Stimulated activated memory B cell treated with anti-CD40 and anti-IgM and Interleukin-4, amounts not matched to agents 10 μg/mL and 1 μg/mL and 100 μg/mL, for 72 hours (primary cell): ENCODE measurements around the gene MBOAT1.

Source experiments
- ATAC-seq: fragments of 150-1000 bp; cut with Tn5 transposase; 2 replicates; pipeline ENCODE4 v1.10.0; 2021
- H3K27ac Mint-ChIP-seq: one replicate; pipeline ENCODE4 v1.8.0; 2022; ENCODE audit warnings: mild to moderate bottlenecking, mixed read lengths
- H3K27me3 Mint-ChIP-seq: one replicate; pipeline ENCODE4 v1.8.0; 2022; ENCODE audit warnings: mixed read lengths
- H3K36me3 Mint-ChIP-seq: one replicate; pipeline ENCODE4 v1.8.0; 2022; ENCODE audit warnings: mixed read lengths
- H3K4me1 Mint-ChIP-seq: one replicate; pipeline ENCODE4 v1.8.0; 2022; ENCODE audit warnings: mixed read lengths
- H3K4me3 Mint-ChIP-seq: one replicate; pipeline ENCODE4 v1.8.0; 2022; ENCODE audit warnings: mild to moderate bottlenecking, moderate library complexity, mixed read lengths
- H3K9me3 Mint-ChIP-seq: one replicate; pipeline ENCODE4 v1.8.0; 2022; ENCODE audit warnings: mixed read lengths

MBOAT1 gene

DNA sequence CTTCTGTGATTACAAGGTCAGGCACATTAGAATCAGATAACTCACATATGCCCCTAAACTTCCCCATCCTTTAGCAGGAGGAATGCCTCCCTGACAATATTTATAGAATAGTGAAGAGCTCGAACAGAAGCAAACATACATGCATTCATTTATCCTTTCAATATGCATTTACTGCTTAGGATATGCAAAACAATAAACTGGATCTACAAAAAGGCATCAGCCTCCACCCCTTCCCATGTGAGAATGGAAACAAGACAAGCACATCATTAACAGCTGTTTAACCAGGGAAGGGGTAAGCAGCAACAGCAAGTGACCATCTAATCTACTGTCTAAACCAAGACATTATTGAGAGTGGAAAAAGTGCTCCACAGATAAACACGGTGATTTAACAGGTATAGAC lies 107.6 kb downstream of the MBOAT1 start:
- Mint-ChIP-seq H3K27me3 (no peaks in the 10 kb centered on the region), H3K36me3 (peaks cover 5% of the 10 kb centered on the region), H3K27ac (no peak overlapping the region), H3K9me3 (no peaks in the 10 kb centered on the region), H3K4me1 (no peaks in the 10 kb centered on the region), H3K4me3 (no peak overlapping the region)
- no peak for ATAC-seq

DNA sequence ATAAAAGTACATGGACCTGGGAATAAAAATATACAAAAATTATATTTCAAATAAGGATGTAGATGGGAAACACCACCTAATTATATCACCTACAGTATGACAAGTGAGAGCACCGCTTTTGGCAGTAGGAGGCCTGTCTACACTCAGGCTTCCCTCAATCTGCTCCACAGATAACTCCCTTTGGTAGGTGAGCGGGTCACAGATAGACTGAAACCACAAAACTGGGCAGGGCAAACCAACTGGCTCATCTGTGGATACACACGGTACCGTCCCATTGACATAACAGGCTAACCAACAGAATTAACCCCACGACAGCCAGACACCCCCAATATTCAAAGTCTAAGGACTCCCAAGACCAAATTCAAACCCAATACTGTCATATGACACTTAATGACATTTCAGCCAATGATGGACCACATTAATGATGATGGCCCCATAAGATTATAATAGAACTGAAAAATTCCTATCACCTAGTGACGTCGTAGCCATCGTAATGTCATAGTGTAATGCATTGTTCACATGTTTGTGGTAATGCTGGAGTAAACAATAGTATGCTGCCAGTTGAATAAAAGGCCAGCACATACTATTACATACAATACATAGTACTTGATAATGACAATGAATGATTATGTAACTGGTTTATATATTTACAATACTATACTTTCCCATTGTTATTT lies 109.7 kb downstream of the MBOAT1 start:
- no peak for ATAC-seq
- Mint-ChIP-seq H3K27ac (no peak overlapping the region), H3K4me1 (no peaks in the 10 kb centered on the region), H3K36me3 (no peaks in the 10 kb centered on the region), H3K4me3 (no peak overlapping the region), H3K9me3 (no peaks in the 10 kb centered on the region), H3K27me3 (no peaks in the 10 kb centered on the region)

- Mint-ChIP-seq H3K36me3 (no peaks in the 10 kb centered on the region), H3K9me3 (no peaks in the 10 kb centered on the region), H3K4me1 (no peaks in the 10 kb centered on the region), H3K27me3 (no peaks in the 10 kb centered on the region), H3K27ac (no peak overlapping the region), H3K4me3 (no peak overlapping the region)
- no peak for ATAC-seq
These were observed 113.1 kb downstream of the MBOAT1 start for GRCh38 chr6:20099156-20099555.

DNA sequence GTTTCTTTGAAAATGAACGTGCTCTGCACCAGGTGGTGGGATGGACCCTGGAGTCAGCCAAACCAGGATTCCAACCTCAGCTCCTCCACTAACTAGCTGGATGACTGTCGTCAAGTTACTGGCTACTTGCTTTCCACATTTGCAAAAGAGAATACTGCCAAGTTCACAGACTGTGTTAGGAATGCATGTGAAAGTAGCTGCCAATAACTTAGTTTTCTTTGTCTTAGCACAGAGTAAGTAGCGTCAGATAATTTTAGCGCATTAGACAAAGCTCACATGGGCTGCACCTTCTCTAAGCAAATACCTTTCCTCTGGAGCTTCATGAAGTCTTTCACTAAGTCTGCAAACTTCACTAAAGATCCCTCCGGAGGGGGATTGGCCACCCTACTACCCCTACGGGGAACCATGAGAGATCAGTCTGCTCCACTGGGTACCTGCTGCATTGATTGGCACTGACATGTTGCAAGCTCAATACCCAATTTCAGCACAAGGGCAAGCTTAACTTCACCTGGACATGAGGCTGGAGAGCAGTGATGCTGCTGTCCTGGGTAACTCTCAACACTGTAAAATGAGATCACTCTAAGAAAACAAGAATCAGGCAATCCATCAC lies 113.9 kb downstream of the MBOAT1 start:
- Mint-ChIP-seq H3K36me3 (no peaks in the 10 kb centered on the region), H3K27ac (no peak overlapping the region), H3K27me3 (no peaks in the 10 kb centered on the region), H3K4me3 (no peak overlapping the region), H3K4me1 (no peaks in the 10 kb centered on the region), H3K9me3 (no peaks in the 10 kb centered on the region)
- ATAC-seq = no peak

- no peaks in the 10 kb centered on the region for H3K9me3 Mint-ChIP-seq
- no peak overlapping the region for H3K27ac Mint-ChIP-seq
- no peak for ATAC-seq
- no peaks in the 10 kb centered on the region for H3K27me3 Mint-ChIP-seq
- H3K4me3 Mint-ChIP-seq = no peak overlapping the region
- H3K36me3 Mint-ChIP-seq = no peaks in the 10 kb centered on the region
- H3K4me1 Mint-ChIP-seq = no peaks in the 10 kb centered on the region
These were observed 115.7 kb downstream of the MBOAT1 start for GRCh38 chr6:20096536-20096935.

- H3K36me3 Mint-ChIP-seq = no peaks in the 10 kb centered on the region
- no peak overlapping the region for H3K27ac Mint-ChIP-seq
- ATAC-seq = no peak
- H3K4me1 Mint-ChIP-seq = no peaks in the 10 kb centered on the region
- H3K4me3 Mint-ChIP-seq = no peak overlapping the region
- no peaks in the 10 kb centered on the region for H3K9me3 Mint-ChIP-seq
- H3K27me3 Mint-ChIP-seq = no peaks in the 10 kb centered on the region
These were observed 116.8 kb downstream of the MBOAT1 start for GRCh38 chr6:20095436-20095835.

DNA sequence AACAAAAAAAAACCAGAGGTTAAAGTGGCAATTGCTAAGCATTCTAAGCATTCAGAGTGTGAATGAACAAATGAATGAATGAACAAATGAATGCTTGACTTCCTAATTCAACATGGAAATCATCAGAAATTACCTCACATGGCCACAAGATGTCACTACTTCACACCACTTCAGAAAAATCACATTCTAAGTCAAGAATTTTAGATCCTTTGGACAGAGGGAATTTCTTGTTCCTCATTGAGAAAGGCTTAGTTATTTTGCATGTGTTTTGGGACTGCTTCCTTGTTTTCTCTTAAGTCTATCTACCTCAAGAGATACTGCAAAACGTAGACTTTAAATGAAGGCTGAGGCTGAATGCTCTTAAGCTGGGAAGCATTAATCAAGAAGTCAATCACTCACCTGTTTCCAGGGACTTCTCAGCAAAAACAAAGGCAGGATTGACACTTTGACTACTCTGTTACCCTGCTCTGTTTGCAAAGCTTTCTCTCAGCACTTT lies 120.2 kb downstream of the MBOAT1 start:
- no peak overlapping the region for H3K27ac Mint-ChIP-seq
- no peak overlapping the region for H3K4me3 Mint-ChIP-seq
- H3K27me3 Mint-ChIP-seq = no peaks in the 10 kb centered on the region
- no peaks in the 10 kb centered on the region for H3K36me3 Mint-ChIP-seq
- H3K4me1 Mint-ChIP-seq = no peaks in the 10 kb centered on the region
- no peak for ATAC-seq
- peaks cover 3% of the 10 kb centered on the region for H3K9me3 Mint-ChIP-seq

DNA sequence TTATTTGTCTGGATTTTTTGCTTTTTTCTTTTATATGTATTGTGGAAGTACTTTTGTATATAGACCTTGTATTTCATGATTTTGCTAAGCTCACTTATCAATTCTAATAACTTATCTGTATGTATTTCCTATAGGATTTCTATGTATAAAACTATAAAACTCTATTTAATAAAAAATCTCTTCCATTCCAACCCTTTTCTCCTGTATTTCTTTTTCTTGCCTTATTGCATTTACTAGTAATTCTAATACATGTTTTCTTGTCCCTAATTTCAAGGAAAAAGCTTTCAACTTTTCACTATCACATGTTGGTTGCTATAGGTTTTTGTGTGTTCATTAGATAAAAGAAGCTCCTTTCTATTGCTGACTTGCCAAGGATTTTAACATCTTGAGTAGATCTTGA lies 125.3 kb downstream of the MBOAT1 start:
- no peaks in the 10 kb centered on the region for H3K4me1 Mint-ChIP-seq
- H3K27me3 Mint-ChIP-seq = no peaks in the 10 kb centered on the region
- H3K9me3 Mint-ChIP-seq = peaks cover 3% of the 10 kb centered on the region
- H3K4me3 Mint-ChIP-seq = no peak overlapping the region
- ATAC-seq = no peak
- no peaks in the 10 kb centered on the region for H3K36me3 Mint-ChIP-seq
- no peak overlapping the region for H3K27ac Mint-ChIP-seq

DNA sequence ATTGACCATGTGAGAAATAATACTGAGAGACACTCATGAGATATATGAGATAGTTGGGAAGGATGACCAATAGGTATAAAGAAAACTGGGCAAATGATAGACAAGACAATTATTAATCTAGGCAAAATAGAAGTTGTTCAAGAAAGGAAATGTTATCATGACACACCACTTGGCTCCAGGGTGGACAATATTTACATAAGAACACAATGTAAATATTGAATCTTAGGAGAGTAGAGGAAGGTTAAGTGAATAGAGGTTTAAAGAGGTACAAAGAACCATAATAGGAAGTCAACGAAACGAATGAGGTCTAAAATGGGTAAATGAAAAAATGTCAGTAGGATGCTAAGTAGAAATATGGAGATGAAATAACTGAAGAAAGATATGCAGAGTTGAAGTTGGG lies 126.5 kb downstream of the MBOAT1 start:
- ATAC-seq = no peak
- no peak overlapping the region for H3K27ac Mint-ChIP-seq
- no peaks in the 10 kb centered on the region for H3K36me3 Mint-ChIP-seq

GRCh38 chr6:20084411-20084810 lies 127.9 kb downstream of the MBOAT1 start:
- Mint-ChIP-seq H3K27ac (no peak overlapping the region), H3K4me1 (no peaks in the 10 kb centered on the region), H3K4me3 (no peak overlapping the region), H3K27me3 (no peaks in the 10 kb centered on the region), H3K36me3 (no peaks in the 10 kb centered on the region), H3K9me3 (peaks cover 6% of the 10 kb centered on the region)
- ATAC-seq = no peak

More for the DNA sequence above, 126.5 kb downstream of the MBOAT1 start:
- no peaks in the 10 kb centered on the region for H3K27me3 Mint-ChIP-seq
- no peak overlapping the region for H3K4me3 Mint-ChIP-seq
- peaks cover 3% of the 10 kb centered on the region for H3K9me3 Mint-ChIP-seq
- H3K4me1 Mint-ChIP-seq = no peaks in the 10 kb centered on the region

DNA sequence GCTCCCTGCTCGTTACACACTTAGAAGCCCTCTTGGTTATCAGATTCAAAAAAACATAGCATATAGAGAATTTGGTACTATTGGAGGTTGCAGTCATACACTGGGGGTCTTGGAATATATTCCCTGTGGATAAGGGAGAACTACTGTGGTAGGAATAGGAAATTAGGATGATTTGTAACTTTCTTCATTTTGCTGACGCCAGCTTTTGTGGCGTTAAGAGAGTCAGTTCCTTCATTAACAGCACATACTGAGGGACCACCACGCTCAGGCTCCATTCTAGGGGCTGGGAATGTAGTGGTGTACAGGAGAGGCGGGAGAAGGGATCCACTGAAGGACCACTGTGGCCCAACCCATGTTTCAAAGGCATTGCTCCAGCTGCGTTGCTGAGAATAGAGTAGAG lies 140.3 kb downstream of the MBOAT1 start:
- Mint-ChIP-seq H3K4me3 (no peak overlapping the region), H3K36me3 (no peaks in the 10 kb centered on the region), H3K27ac (no peak overlapping the region), H3K9me3 (peaks cover 19% of the 10 kb centered on the region), H3K27me3 (peaks cover 39% of the 10 kb centered on the region), H3K4me1 (no peaks in the 10 kb centered on the region)
- no peak for ATAC-seq

DNA sequence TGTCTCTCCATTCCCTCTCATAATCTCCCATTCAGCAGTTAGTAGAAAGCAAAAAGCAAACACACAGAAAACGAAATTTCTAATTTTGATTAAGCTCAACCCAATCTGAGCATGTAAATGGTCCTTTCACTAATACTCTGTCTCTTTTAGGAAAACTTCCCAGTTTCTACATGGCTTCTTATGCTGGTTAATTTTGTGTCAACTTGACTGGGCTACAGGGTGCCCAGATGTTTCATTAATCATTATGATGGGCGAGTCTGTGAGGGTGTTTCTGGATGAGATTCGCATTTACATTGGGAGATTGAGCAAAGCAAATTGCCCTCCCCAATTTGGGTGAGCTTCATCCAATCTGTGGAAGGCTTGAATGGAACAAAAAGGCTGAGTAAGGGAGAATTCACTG lies 142.2 kb downstream of the MBOAT1 start:
- Mint-ChIP-seq H3K27ac (no peak overlapping the region), H3K36me3 (no peaks in the 10 kb centered on the region), H3K9me3 (peaks cover 13% of the 10 kb centered on the region), H3K4me1 (no peaks in the 10 kb centered on the region), H3K4me3 (no peak overlapping the region), H3K27me3 (peaks cover 42% of the 10 kb centered on the region)
- ATAC-seq = no peak

- Mint-ChIP-seq H3K27me3 (peaks cover 38% of the 10 kb centered on the region), H3K4me3 (no peak overlapping the region), H3K9me3 (peaks cover 13% of the 10 kb centered on the region), H3K4me1 (no peaks in the 10 kb centered on the region), H3K27ac (no peak overlapping the region), H3K36me3 (no peaks in the 10 kb centered on the region)
- no peak for ATAC-seq
These were observed 143.2 kb downstream of the MBOAT1 start for GRCh38 chr6:20069021-20069522.

DNA sequence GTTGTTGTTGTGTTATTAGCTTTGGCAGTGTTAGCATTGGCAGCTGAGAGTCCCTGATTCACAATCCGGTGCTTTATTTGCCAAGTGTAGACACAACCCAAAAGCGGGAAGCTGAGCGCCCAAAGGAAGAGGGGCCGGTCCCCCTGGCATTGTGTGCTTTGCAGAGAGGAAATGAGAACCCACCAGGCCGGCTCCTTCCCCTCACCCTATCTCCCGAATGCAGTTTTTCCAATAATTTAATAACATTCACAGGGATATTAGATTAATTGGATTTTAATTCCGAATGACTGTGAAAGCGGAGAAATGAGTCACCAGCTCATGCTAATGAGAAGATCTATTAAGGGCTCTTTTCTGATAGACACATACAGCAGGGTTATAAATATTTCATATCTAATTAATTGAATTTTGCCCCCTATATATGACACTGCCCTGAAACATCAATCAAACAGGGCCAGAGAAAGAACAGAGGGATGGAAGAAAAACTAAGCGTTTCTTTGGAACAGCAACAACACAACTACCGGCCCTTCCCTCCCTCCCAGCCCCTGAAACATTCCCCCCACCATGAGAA lies 143.8 kb downstream of the MBOAT1 start:
- Mint-ChIP-seq H3K4me3 (no peak overlapping the region), H3K36me3 (no peaks in the 10 kb centered on the region), H3K4me1 (no peaks in the 10 kb centered on the region), H3K27me3 (peaks cover 38% of the 10 kb centered on the region), H3K27ac (no peak overlapping the region), H3K9me3 (peaks cover 13% of the 10 kb centered on the region)
- ATAC-seq = no peak

DNA sequence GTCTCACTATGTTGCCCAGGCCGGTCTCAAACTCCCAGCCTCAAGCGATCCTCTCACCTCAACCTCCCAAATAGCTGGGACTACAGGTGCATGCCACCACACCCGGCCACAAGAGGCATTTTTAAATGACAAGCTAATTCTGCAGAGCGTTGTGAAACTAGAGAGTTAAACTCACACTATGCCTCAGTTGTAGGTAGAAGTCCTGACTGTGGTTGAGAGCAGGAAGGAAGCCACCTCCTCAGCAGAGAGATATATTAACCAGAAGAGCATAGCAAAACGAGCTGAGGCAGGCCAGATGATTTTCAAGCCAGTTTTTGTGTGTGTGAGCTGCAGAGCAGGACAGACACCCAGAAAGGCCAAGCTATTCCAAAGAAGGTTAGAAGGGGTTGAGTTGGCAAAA lies 150.3 kb downstream of the MBOAT1 start:
- H3K27ac Mint-ChIP-seq = no peak overlapping the region
- no peak for ATAC-seq
- H3K36me3 Mint-ChIP-seq = no peaks in the 10 kb centered on the region
- no peak overlapping the region for H3K4me3 Mint-ChIP-seq
- no peaks in the 10 kb centered on the region for H3K4me1 Mint-ChIP-seq
- peaks cover 6% of the 10 kb centered on the region for H3K27me3 Mint-ChIP-seq
- peaks cover 6% of the 10 kb centered on the region for H3K9me3 Mint-ChIP-seq

GRCh38 chr6:20060252-20060651 lies 152.0 kb downstream of the MBOAT1 start:
- Mint-ChIP-seq H3K27me3 (no peaks in the 10 kb centered on the region), H3K4me3 (no peak overlapping the region), H3K4me1 (no peaks in the 10 kb centered on the region), H3K36me3 (no peaks in the 10 kb centered on the region), H3K27ac (no peak overlapping the region), H3K9me3 (peaks cover 3% of the 10 kb centered on the region)
- ATAC-seq = no peak
